A673 (cell line): ENCODE measurements around the gene APOL1. TPM values are rescaled to one million over a fixed set of nuclear protein-coding genes. Genes with fewer than 3 reads are reported as not detected.

Experiments used
- BruUV-seq: library from RNA; stranded (reverse); fragments of 400-500 nt; replicated peaks from 2 replicates; lab custom pipeline; 2021; lab: Mats Ljungman, UMichigan
- CTCF ChIA-PET: fragments of 300-600 bp; sonication (Branson Sonifier 250); formaldehyde crosslinking; loops from one replicate; lab custom pipeline; 2022; ENCODE audit warnings: antibody characterized with exemption; lab: Charles Lee
- POLR2A ChIA-PET: fragments of 300-600 bp; sonication (Branson Sonifier 250); formaldehyde crosslinking; loops from one replicate; lab custom pipeline; 2022; ENCODE audit warnings: antibody characterized with exemption; ENCODE audit not compliant: low non-redundant PET; lab: Charles Lee
- DNase-seq: peaks from one replicate; pipeline ENCODE4 v3.0.0-alpha.2; 2015; ENCODE audit warnings: low spot score
- H3K27ac ChIP-seq: fragments of 200-600 bp; sonication (generic); 2 replicates; pipeline ENCODE4 v1.5.1; 2016; ENCODE audit warnings: mixed run types, low read depth, mild to moderate bottlenecking, mixed read lengths, antibody characterized with exemption, low read length; ENCODE audit not compliant: poor library complexity, severe bottlenecking
- H3K27me3 ChIP-seq: fragments of 200-600 bp; sonication (generic); replicated peaks from 2 replicates; pipeline ENCODE4 v1.6.1; 2017; ENCODE audit warnings: mixed run types, low read depth, mild to moderate bottlenecking, mixed read lengths, antibody characterized with exemption, low read length; ENCODE audit not compliant: insufficient read depth, poor library complexity
- H3K36me3 ChIP-seq: fragments of 200-600 bp; sonication (generic); 2 replicates; pipeline ENCODE4 v1.6.1; 2016; ENCODE audit warnings: mixed run types, mild to moderate bottlenecking, mixed read lengths, antibody characterized with exemption, low read length; ENCODE audit not compliant: insufficient read depth, poor library complexity, severe bottlenecking
- H3K4me1 ChIP-seq: fragments of 200-600 bp; sonication (generic); 2 replicates; pipeline ENCODE4 v1.6.1; 2017; ENCODE audit warnings: mixed run types, mild to moderate bottlenecking, mixed read lengths, antibody characterized with exemption, low read length; ENCODE audit not compliant: insufficient read depth, poor library complexity, severe bottlenecking
- H3K4me3 ChIP-seq: fragments of 200-600 bp; sonication (generic); 2 replicates; pipeline ENCODE4 v1.5.1; 2016; ENCODE audit warnings: low read depth, mixed run types, mild to moderate bottlenecking, mixed read lengths, low read length; ENCODE audit not compliant: poor library complexity, severe bottlenecking
- H3K9me3 ChIP-seq: fragments of 200-600 bp; sonication (generic); 2 replicates; pipeline ENCODE4 v1.6.1; 2016; ENCODE audit warnings: mixed run types, low read depth, mild to moderate bottlenecking, mixed read lengths, antibody characterized with exemption, low read length; ENCODE audit not compliant: poor library complexity, severe bottlenecking
- EZH2 ChIP-seq: fragments of 200-600 bp; sonication (generic); IDR thresholded peaks from 2 replicates; pipeline ENCODE4 v1.6.1; 2017; ENCODE audit warnings: borderline replicate concordance, low read depth, mild to moderate bottlenecking, mixed read lengths, antibody characterized with exemption, low read length; ENCODE audit not compliant: poor library complexity, severe bottlenecking
- intact Hi-C: fragments of 100-400 bp; cut with micrococcal nuclease; formaldehyde crosslinking; loops from one replicate; pipeline ENCODE4 v1.10.0; 2022; ENCODE audit not compliant: unreplicated experiment
- total RNA-seq: library from RNA; stranded (reverse); gene quantifications from 2 replicates; pipeline ENCODE4 v1.2.3, GENCODE V29; 2021
- TF ChIP-seq, protein P1 (sequence below): fragments of 300-800, 200-600 bp; sonication (generic); conservative IDR thresholded peaks from 2 replicates; pipeline ENCODE4 v1.5.1; 2017; ENCODE audit warnings: low read depth, mild to moderate bottlenecking, antibody characterized with exemption, low read length, moderate library complexity, mixed read lengths

The APOL1 gene
- total RNA-seq, 1 experiment from 2014 or later = 0.30 TPM

DNA sequence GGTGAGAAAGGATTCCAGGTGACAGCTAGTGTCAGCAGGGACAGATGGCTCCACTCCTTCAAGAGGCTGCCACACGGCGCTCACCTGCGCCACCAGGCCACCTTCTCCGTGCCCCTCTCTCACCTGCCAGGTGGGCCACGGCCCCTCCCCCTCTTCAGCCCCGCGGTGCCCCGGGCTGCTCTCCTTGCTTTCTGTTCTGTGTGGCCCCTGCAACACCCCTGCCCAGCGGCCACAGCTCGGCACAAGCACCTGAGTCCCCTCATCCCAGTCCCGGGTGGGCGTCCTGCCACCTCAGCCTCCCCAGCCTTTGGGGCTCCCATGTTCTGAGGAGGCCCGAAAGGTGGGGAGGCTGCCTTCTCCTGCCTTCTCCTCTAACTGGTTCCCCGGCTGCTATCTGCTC is 46.4 kb downstream of the APOL1 start:
- peak overlapping the region; percentile 8 for H3K27ac ChIP-seq
- H3K4me1 ChIP-seq = no peaks in the 10 kb centered on the region
- no peaks in the 10 kb centered on the region for H3K9me3 ChIP-seq
- H3K27me3 ChIP-seq = no peaks in the 10 kb centered on the region
- H3K4me3 ChIP-seq = no peak overlapping the region
- ChIA-PET CTCF (no interaction called here), POLR2A (no interaction called here)
- BruUV-seq = no TSS peak
- H3K36me3 ChIP-seq = peaks cover 87% of the 10 kb centered on the region
- no peak for TF ChIP-seq EZH2
- TF ChIP-seq, protein P1, sequence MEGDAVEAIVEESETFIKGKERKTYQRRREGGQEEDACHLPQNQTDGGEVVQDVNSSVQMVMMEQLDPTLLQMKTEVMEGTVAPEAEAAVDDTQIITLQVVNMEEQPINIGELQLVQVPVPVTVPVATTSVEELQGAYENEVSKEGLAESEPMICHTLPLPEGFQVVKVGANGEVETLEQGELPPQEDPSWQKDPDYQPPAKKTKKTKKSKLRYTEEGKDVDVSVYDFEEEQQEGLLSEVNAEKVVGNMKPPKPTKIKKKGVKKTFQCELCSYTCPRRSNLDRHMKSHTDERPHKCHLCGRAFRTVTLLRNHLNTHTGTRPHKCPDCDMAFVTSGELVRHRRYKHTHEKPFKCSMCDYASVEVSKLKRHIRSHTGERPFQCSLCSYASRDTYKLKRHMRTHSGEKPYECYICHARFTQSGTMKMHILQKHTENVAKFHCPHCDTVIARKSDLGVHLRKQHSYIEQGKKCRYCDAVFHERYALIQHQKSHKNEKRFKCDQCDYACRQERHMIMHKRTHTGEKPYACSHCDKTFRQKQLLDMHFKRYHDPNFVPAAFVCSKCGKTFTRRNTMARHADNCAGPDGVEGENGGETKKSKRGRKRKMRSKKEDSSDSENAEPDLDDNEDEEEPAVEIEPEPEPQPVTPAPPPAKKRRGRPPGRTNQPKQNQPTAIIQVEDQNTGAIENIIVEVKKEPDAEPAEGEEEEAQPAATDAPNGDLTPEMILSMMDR = no peak
- DNase-seq = no peak
- intact Hi-C loops = no loop called here

DNA sequence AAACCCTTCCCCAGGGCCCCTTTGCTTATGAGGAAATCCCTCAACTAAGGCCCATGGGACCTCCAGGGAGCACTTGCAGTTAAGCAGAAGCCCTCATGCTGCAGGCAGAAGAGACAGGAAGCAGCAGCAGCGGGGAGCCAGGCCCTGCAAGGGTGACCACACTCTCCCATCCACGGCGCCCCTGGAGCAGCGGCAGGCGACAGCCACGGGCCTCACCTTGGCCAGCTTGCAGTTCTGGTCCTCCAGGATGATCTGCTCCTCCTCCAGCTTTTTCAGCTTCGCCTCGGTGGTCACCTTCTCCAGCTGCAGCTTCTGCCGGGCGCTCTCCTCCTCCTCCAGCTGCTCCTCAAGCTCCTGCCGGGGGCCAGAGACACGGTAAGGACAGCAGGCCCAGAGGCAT is 47.0 kb downstream of the APOL1 start:
- no peak for TF ChIP-seq EZH2
- TF ChIP-seq, protein P1 = no peak
- peak; percentile 28 for DNase-seq
- H3K27ac ChIP-seq = peak overlapping the region; percentile 10
- no TSS peak for BruUV-seq
- CTCF ChIA-PET = interaction anchor here (1.6 kb wide), 1 partner anchor 171 kb away, joined by 15 read pairs; no protein-coding TSS in a partner anchor
- POLR2A ChIA-PET = no interaction called here
- intact Hi-C loops = no loop called here
- H3K4me3 ChIP-seq = no peak overlapping the region
- no peaks in the 10 kb centered on the region for H3K9me3 ChIP-seq
- no peaks in the 10 kb centered on the region for H3K4me1 ChIP-seq
- H3K36me3 ChIP-seq = peaks cover 87% of the 10 kb centered on the region
- H3K27me3 ChIP-seq = no peaks in the 10 kb centered on the region

DNA sequence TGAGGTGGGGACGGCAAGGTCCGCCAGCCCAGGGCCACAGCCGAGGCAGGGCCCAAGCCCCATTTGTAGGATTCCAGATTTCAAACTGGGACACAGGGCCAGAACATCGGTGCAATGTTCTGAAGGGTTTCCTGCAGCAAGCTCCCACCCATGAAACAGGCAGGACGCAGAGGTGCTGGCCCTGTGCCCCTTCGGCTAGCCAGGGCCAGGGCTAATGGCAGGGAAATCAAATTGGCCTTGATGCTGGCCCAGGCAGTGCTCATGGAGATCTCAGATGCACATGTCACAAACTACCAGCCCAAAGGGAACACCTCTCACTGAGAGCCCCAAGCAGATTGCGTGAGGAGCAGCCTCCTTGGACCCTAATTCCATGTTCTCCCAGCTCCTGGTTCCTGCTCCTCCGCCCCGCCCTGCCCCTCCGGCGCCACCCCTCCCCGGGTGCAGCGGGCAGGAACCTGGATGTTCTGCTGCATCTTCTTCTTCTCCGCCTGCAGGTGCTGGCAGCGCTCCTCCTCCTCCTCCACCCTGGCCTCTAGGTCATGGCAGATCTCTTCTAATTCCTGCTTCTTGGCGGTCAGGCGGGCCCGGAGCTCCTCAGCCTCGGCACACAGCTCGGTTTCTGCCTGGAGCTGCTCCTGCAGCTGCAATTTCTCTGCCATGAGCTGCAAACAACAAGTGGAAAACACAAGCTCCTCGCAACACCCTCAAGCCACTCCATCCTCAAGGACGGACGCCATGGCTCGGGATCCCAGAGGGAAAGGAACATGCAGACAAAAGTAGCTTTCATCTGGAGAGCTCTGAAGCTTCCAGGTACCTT is 47.7 kb downstream of the APOL1 start:
- TF ChIP-seq, protein P1 = no peak
- TF ChIP-seq EZH2 = no peak
- no peak for DNase-seq
- Histone ChIP-seq H3K4me3 (no peak overlapping the region), H3K27ac (peak overlapping the region; percentile 10), H3K36me3 (peaks cover 84% of the 10 kb centered on the region), H3K9me3 (no peaks in the 10 kb centered on the region), H3K4me1 (no peaks in the 10 kb centered on the region), H3K27me3 (no peaks in the 10 kb centered on the region)
- intact Hi-C loops = loop anchor here (1.0 kb wide), 1 partner anchor 170 kb away; no protein-coding TSS in a partner anchor
- BruUV-seq = TSS peak; percentile 26
- ChIA-PET CTCF (interaction anchor here (1.3 to 1.6 kb wide), 3 partner anchors 14 to 186 kb away, joined by 3 to 15 read pairs (median 5); no protein-coding TSS in a partner anchor), POLR2A (no interaction called here)
